ENCODE measurements around the gene HIP1R. TPM values are rescaled to one million over a fixed set of nuclear protein-coding genes. Genes with fewer than 3 reads are reported as not detected.

Gene HIP1R, protein sequence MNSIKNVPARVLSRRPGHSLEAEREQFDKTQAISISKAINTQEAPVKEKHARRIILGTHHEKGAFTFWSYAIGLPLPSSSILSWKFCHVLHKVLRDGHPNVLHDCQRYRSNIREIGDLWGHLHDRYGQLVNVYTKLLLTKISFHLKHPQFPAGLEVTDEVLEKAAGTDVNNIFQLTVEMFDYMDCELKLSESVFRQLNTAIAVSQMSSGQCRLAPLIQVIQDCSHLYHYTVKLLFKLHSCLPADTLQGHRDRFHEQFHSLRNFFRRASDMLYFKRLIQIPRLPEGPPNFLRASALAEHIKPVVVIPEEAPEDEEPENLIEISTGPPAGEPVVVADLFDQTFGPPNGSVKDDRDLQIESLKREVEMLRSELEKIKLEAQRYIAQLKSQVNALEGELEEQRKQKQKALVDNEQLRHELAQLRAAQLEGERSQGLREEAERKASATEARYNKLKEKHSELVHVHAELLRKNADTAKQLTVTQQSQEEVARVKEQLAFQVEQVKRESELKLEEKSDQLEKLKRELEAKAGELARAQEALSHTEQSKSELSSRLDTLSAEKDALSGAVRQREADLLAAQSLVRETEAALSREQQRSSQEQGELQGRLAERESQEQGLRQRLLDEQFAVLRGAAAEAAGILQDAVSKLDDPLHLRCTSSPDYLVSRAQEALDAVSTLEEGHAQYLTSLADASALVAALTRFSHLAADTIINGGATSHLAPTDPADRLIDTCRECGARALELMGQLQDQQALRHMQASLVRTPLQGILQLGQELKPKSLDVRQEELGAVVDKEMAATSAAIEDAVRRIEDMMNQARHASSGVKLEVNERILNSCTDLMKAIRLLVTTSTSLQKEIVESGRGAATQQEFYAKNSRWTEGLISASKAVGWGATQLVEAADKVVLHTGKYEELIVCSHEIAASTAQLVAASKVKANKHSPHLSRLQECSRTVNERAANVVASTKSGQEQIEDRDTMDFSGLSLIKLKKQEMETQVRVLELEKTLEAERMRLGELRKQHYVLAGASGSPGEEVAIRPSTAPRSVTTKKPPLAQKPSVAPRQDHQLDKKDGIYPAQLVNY
- total RNA-seq (2022; extraction: Qiagen RNA extraction; ENCODE audit: low read depth): 9.6 to 12.5 TPM (median 11.3 TPM) in 5 replicates

DNA sequence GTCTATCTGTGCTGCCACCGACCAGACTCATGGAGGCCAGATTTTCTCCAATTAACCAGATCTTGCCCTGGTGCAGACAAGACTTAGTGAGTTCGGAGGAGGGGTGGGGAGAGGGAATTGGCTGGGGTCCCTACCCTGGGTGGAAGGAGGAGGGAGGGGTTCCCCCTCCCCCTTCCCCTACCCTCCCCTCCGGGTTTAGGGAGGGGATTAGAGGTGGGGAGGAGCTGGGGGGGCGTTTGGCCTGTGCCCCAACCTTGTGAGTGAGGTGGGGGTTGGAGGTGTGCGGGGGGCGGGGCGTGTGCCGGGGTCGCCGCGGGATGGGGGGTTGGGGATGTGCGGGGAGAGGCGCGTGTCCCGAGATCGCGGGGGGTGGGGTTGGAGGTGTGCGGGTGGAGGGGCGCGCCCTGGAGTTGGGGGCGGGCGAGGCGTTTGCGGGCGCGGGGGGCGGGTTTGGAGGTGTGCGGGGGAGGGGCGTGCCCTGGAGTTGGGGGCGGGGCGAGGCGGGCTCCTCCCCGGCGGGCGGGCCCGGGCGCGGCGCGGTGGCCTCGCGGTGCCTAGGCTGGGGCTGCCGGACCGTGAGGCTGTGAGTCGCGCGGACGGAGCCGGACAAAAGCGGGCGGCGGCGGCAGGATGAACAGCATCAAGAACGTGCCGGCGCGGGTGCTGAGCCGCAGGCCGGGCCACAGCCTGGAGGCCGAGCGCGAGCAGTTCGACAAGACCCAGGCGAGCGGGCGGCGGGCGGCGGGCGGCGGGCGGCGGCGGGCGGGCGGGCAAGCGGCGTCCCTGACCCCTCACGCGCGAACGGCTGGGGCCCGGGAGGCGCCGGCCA, at the start of gene HIP1R:
Gene HIP1R, plus strand, starts transcription at position 537 of the 829 bp plus-strand sequence. Its CDS starts 94 bp downstream, at position 631.

DNA sequence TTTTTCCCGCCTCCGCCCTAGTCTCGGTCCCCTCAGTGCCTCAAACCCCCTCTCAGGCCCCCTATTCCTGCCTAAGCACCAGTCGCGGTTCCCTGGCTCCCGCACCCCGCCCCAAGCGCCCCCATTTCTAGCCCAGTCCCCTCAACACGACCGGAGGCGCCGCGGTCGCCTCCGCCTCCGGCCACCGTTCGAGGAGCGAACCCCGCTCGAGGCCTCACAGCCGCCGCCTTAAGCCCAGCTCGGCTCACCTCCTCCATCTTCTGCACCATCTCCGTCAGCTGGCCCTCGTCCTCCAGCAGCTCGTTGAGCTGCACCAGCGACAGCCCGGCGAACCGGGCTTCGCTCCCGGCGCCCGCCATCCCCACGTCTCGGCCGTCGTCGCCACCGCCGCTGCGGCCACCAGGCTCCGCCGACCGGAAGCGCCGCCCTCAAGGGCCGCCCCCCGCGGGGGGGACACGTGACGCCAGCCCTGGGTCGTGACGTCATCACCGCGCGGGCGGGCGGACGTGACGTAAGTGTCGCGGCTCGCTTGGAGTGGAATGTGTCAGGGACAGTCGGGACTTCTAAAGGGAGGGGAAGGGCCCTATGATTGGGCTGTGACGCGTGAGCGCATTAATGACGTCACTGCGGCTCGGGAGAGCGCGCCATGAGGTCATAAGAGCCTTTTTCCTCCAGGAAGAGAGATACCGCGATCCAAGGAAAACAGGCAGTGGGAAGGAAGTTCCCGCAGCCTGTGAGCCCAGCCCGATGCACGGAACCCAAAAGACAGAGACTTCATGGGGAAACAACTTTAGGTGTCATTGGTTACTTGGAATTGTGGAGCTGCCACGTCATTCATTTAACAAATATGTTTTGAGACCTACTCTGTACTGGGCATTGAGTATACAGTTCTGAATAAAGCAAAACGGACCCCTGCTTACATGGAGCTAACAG, 60.7 kb downstream of the HIP1R start, which contains the start of gene VPS37B:
Gene VPS37B, minus strand, starts transcription at position 421 of the 933 bp plus-strand sequence. Its CDS starts 62 bp downstream, at position 359.

Other genes with a start within 250 kb of the HIP1R start
- 0.22 to 0.49 TPM (median 0.38 TPM) in 5 replicates for gene HCAR2, start 132.1 kb upstream of the HIP1R start, total RNA-seq (2022; extraction: Qiagen RNA extraction; ENCODE audit: low read depth)
- 0.14 to 0.36 TPM (median 0.33 TPM) in 5 replicates for gene HCAR3, start 118.6 kb upstream of the HIP1R start, total RNA-seq (2022; extraction: Qiagen RNA extraction; ENCODE audit: low read depth)
- 0.02 to 0.08 TPM (median 0.06 TPM) in 5 replicates for gene HCAR1, start 104.6 kb upstream of the HIP1R start, total RNA-seq (2022; extraction: Qiagen RNA extraction; ENCODE audit: low read depth)
- 56.5 to 69.9 TPM (median 62.6 TPM) in 5 replicates for gene DENR, start 82.6 kb upstream of the HIP1R start, total RNA-seq (2022; extraction: Qiagen RNA extraction; ENCODE audit: low read depth)
- 0.03 to 0.16 TPM (median 0.08 TPM) in 5 replicates for gene CCDC62, start 60.9 kb upstream of the HIP1R start, total RNA-seq (2022; extraction: Qiagen RNA extraction; ENCODE audit: low read depth)
- 33.3 to 34.9 TPM (median 34.0 TPM) in 5 replicates for gene VPS37B, start 60.7 kb downstream of the HIP1R start, total RNA-seq (2022; extraction: Qiagen RNA extraction; ENCODE audit: low read depth)
- 8.4 to 11.4 TPM (median 8.9 TPM) in 5 replicates for gene ABCB9, start 131.0 kb downstream of the HIP1R start, total RNA-seq (2022; extraction: Qiagen RNA extraction; ENCODE audit: low read depth)
- 10.1 to 18.5 TPM (median 17.4 TPM) in 5 replicates for gene OGFOD2, start 139.8 kb downstream of the HIP1R start, total RNA-seq (2022; extraction: Qiagen RNA extraction; ENCODE audit: low read depth)
- gene ARL6IP4, start 145.2 kb downstream of the HIP1R start, total RNA-seq (2022; extraction: Qiagen RNA extraction; ENCODE audit: low read depth): 204 to 250 TPM (median 232 TPM) in 5 replicates

Measured in A549 treated with DMSO at 1 μM for 4 hours (cell line).